VCaP (cell line): ENCODE results near the gene SURF1.
"Not testable (repeated sequence)": the region's sequence is repeated elsewhere in the genome, so short reads cannot be mapped to it uniquely, and the experiment has no call there.

ENCODE experiments used
- H3K27ac ChIP-seq: fragments of 450-650 bp; 2 replicates; pipeline ENCODE4 v1.5.1; 2017
- CTCF ChIP-seq: fragments of 450-650 bp; conservative IDR thresholded peaks from 2 replicates; pipeline ENCODE4 v1.5.1; 2017; ENCODE audit warnings: mild to moderate bottlenecking, moderate library complexity

SURF1 gene

GRCh38 chr9:133382507-133383141 is 26.3 kb upstream of the SURF1 start:
- TF ChIP-seq CTCF, result no peak
- no peak overlapping the region for H3K27ac ChIP-seq

- no peak for TF ChIP-seq CTCF
- H3K27ac ChIP-seq, result no peak overlapping the region
These were observed 24.4 kb upstream of the SURF1 start for GRCh38 chr9:133380734-133381133.

- H3K27ac ChIP-seq, result no peak overlapping the region
- no peak for TF ChIP-seq CTCF
These were observed 23.1 kb upstream of the SURF1 start for GRCh38 chr9:133379153-133380086.

GRCh38 chr9:133378408-133378962 is 22.2 kb upstream of the SURF1 start:
- TF ChIP-seq CTCF, result no peak
- H3K27ac ChIP-seq, result no peak overlapping the region

- H3K27ac ChIP-seq, result no peak overlapping the region
- TF ChIP-seq CTCF, result no peak
These were observed 21.5 kb upstream of the SURF1 start for GRCh38 chr9:133377721-133378216.

GRCh38 chr9:133377280-133377679 is 21.0 kb upstream of the SURF1 start:
- H3K27ac ChIP-seq, result not testable (repeated sequence)

GRCh38 chr9:133375724-133376654 is 19.7 kb upstream of the SURF1 start, which contains the start of the genes STKLD1 and SURF4:
TSS of gene STKLD1 (plus strand) at chr9:133376366. CDS start at chr9:133376474, 108 bp downstream.
TSS of gene SURF4 (minus strand) at chr9:133376060. CDS start at chr9:133375969, 91 bp downstream.
- TF ChIP-seq CTCF, result no peak
- H3K27ac ChIP-seq, result peak within 1 kb of the TSS; percentile 98
